HEK293T (cell line): ENCODE results near the gene MECP2.

Experiments
- ARNT ChIP-seq: fragments of 450-650 bp; IDR thresholded peaks from 2 replicates; pipeline ENCODE4 v1.6.1; 2017; ENCODE audit warnings: mild to moderate bottlenecking
- BHLHE40 ChIP-seq: fragments of 450-650 bp; IDR thresholded peaks from 2 replicates; pipeline ENCODE4 v1.6.1; 2016; ENCODE audit warnings: mild to moderate bottlenecking, moderate library complexity, borderline replicate concordance
- ELF4 ChIP-seq: fragments of 450-650 bp; IDR thresholded peaks from 2 replicates; pipeline ENCODE4 v1.6.1; 2017; ENCODE audit warnings: antibody characterized with exemption
- FOXA1 ChIP-seq: fragments of 450-650 bp; IDR thresholded peaks from 2 replicates; pipeline ENCODE4 v1.6.1; 2016; ENCODE audit warnings: mild to moderate bottlenecking
- FOXK2 ChIP-seq: fragments of 450-650 bp; IDR thresholded peaks from 2 replicates; pipeline ENCODE4 v1.6.1; 2016; ENCODE audit warnings: mild to moderate bottlenecking
- FOXM1 ChIP-seq: fragments of 450-650 bp; IDR thresholded peaks from 2 replicates; pipeline ENCODE4 v1.6.1; 2017; ENCODE audit warnings: mild to moderate bottlenecking, borderline replicate concordance
- SP1 ChIP-seq: fragments of 450-650 bp; IDR thresholded peaks from 2 replicates; pipeline ENCODE4 v1.6.1; 2017
- SUZ12 ChIP-seq: fragments of 450-650 bp; IDR thresholded peaks from 2 replicates; pipeline ENCODE4 v1.6.1; 2016; ENCODE audit warnings: mild to moderate bottlenecking
- TARDBP ChIP-seq: fragments of 450-650 bp; IDR thresholded peaks from 2 replicates; pipeline ENCODE4 v1.6.1; 2016

- TF ChIP-seq ELF4 (no peak), FOXK2 (no peak), SP1 (no peak), FOXM1 (no peak), TARDBP (no peak), FOXA1 (no peak), ARNT (no peak), SUZ12 (no peak), BHLHE40 (no peak)
These were observed 5.8 kb downstream of the MECP2 start for GRCh38 chrX:154091678-154092077.
